Jurkat, Clone E6-1 (cell line): ENCODE results near the gene PPP6C.
"Not testable (repeated sequence)": the region's sequence is repeated elsewhere in the genome, so short reads cannot be mapped to it uniquely, and the experiment has no call there.

ENCODE experiments used
- DNase-seq: peaks from one replicate; pipeline ENCODE4 v3.0.0-alpha.2; 2011; ENCODE audit warnings: low read depth, low spot score
- H3K4me3 ChIP-seq: 2 replicates; pipeline ENCODE4 v1.5.1; 2011; ENCODE audit warnings: mild to moderate bottlenecking, low read length, control low read depth, moderate library complexity

Gene PPP6C

GRCh38 chr9:125108541-125108940 is 81.1 kb downstream of the PPP6C start:
- H3K4me3 ChIP-seq, DNase-seq: not testable (repeated sequence)

DNA sequence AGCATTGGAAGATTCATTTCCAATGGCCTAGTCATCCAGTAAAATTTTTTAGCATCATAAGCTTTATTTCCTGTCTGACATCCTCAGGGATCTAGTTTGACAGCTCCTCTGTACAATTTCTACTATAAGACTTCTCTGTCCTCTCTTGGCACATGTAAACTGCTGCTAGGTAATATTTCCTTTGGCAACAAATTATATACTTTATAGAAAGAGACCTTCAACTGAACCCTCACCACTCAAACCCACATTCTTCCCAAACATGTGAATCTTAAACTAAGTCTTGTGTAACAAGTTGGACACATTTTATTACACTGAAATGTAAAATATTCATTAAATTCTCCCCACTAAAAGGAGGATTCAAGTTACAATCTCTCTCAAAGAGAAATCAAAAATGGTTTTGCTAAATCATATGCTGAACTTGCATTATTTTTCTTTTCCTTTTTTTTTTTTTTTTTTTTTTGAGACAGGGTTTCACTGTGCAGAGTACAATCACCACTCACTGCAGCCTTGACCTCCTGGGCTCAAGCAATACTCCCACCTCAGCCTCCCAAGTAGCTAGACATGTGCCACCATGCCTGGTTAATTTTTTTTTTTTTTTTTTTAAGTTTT is 83.2 kb downstream of the PPP6C start:
- DNase-seq, result no peak
- H3K4me3 ChIP-seq, result no peak overlapping the region

- H3K4me3 ChIP-seq, result no peak overlapping the region
- no peak for DNase-seq
Observed at GRCh38 chr9:125103770-125104460, 85.7 kb downstream of the PPP6C start.

DNA sequence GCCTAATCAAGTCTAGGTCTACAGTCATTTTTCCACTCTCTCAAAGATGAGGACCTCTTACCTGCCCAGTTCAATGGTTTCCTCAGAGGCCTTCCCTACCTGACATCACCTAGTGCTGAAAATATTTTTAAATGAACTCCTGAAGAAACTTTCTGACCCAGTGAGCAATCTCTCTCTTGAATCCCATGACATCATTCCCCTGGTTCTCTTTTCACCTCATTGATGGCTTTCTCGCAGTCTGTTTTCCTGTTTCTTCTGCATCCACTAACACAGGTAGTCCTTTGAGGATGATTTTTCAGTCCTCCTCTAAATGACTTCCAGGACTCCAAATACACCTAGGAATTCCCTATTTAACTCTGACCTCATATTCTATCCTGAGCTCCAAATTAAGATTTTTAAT is 86.6 kb downstream of the PPP6C start:
- no peak overlapping the region for H3K4me3 ChIP-seq
- no peak for DNase-seq

GRCh38 chr9:125100822-125101221 is 88.8 kb downstream of the PPP6C start:
- no peak for DNase-seq

GRCh38 chr9:125099816-125100215 is 89.8 kb downstream of the PPP6C start:
- DNase-seq, result no peak
- no peak overlapping the region for H3K4me3 ChIP-seq

More at GRCh38 chr9:125100822-125101221, 88.8 kb downstream of the PPP6C start:
- H3K4me3 ChIP-seq, result no peak overlapping the region
